SK-N-SH (cell line): ENCODE measurements around the gene AADACL4. TPM values are rescaled to one million over a fixed set of nuclear protein-coding genes. Genes with fewer than 3 reads are reported as not detected.

Experiments
- CTCF ChIA-PET: fragments of 300-600, 350-600 bp; formaldehyde crosslinking; extraction: SDS; loops from one replicate; lab custom pipeline; 2021; lab: Yijun Ruan, JAX
- POLR2A ChIA-PET: fragments of 350-600 bp; sonication (Branson Sonifier 250); formaldehyde crosslinking; extraction: SDS; loops from one replicate; lab custom pipeline; 2020; ENCODE audit warnings: antibody characterized with exemption, inconsistent platforms; lab: Yijun Ruan, JAX
- DNase-seq: peaks from one replicate; pipeline ENCODE4 v3.0.0; 2012
- H2AFZ ChIP-seq: fragments of 200-600 bp; sonication (generic); 2 replicates; pipeline ENCODE4 v1.8.1; 2016; ENCODE audit warnings: antibody characterized with exemption, mild to moderate bottlenecking, low read depth
- H3F3A ChIP-seq: fragments of 200-600 bp; sonication (generic); replicated peaks from 2 replicates; pipeline ENCODE3; 2016; ENCODE audit warnings: antibody characterized with exemption, mild to moderate bottlenecking; ENCODE audit not compliant: insufficient read depth
- H3K27ac ChIP-seq, 2 experiments: fragments of 200-500 bp in 1 of 2; fragments of 200-600 bp in 1 of 2; sonication (Bioruptor generic) in 1 of 2; sonication (generic), shearing (Covaris generic) in 1 of 2; 2 replicates each; pipeline versions ENCODE4 v1.5.1 to v1.6.1; 2014 to 2016; ENCODE audit warnings: low read depth in 2 of 2, inconsistent platforms in 1 of 2, low read length in 1 of 2, mild to moderate bottlenecking in 1 of 2, mixed read lengths in 1 of 2
- H3K27me3 ChIP-seq: fragments of 200-600 bp; sonication (generic), shearing (Covaris generic); 2 replicates; pipeline ENCODE4 v1.6.1; 2016; ENCODE audit warnings: mixed run types; ENCODE audit not compliant: insufficient read depth
- H3K36me3 ChIP-seq, 2 experiments: fragments of 200-500 bp in 1 of 2; fragments of 200-600 bp in 1 of 2; sonication (Bioruptor generic) in 1 of 2; sonication (generic) in 1 of 2; replicated peaks in 1 of 2; 2 replicates each; pipeline versions ENCODE3 to v1.5.1; 2014 to 2016; ENCODE audit warnings: low read length in 1 of 2, mild to moderate bottlenecking in 1 of 2; ENCODE audit not compliant: insufficient read depth in 2 of 2, control insufficient read depth in 1 of 2
- H3K4me1 ChIP-seq, 2 experiments: fragments of 200-500 bp in 1 of 2; fragments of 200-600 bp in 1 of 2; sonication (Bioruptor generic) in 1 of 2; sonication (generic), shearing (Covaris generic) in 1 of 2; 2 replicates each; pipeline versions ENCODE4 v1.5.1 to v1.6.1; 2014 to 2016; ENCODE audit warnings: low read depth in 1 of 2, low read length in 1 of 2, mixed run types in 1 of 2; ENCODE audit not compliant: insufficient read depth in 2 of 2, control insufficient read depth in 1 of 2
- H3K4me2 ChIP-seq: fragments of 200-600 bp; sonication (generic), shearing (Covaris generic); 2 replicates; pipeline ENCODE4 v1.6.1; 2017; ENCODE audit warnings: mixed run types
- H3K4me3 ChIP-seq, 2 experiments: fragments of 200-500 bp in 1 of 2; fragments of 200-600 bp in 1 of 2; sonication (Bioruptor generic) in 1 of 2; sonication (generic), shearing (Covaris generic) in 1 of 2; 2 replicates each; pipeline versions ENCODE4 v1.5.1 to v1.8.1; 2014 to 2016; ENCODE audit warnings: low read depth in 2 of 2, inconsistent platforms in 1 of 2, low read length in 1 of 2, mild to moderate bottlenecking in 1 of 2, mixed read lengths in 1 of 2, moderate library complexity in 1 of 2
- H3K79me2 ChIP-seq: fragments of 200-600 bp; sonication (generic); 2 replicates; pipeline ENCODE4 v1.8.1; 2017; ENCODE audit warnings: mild to moderate bottlenecking; ENCODE audit not compliant: insufficient read depth
- H3K9ac ChIP-seq: fragments of 200-600 bp; sonication (generic); 2 replicates; pipeline ENCODE4 v1.6.1; 2017; ENCODE audit warnings: mixed run types
- H3K9me2 ChIP-seq: fragments of 200-600 bp; sonication (generic); 2 replicates; pipeline ENCODE4 v1.6.1; 2017; ENCODE audit warnings: mixed run types
- H3K9me3 ChIP-seq: fragments of 200-600 bp; sonication (generic); 2 replicates; pipeline ENCODE4 v1.6.1; 2017; ENCODE audit warnings: mixed run types, mild to moderate bottlenecking, moderate library complexity
- H4K20me1 ChIP-seq: fragments of 200-600 bp; sonication (generic); 2 replicates; pipeline ENCODE4 v1.6.1; 2017; ENCODE audit warnings: mild to moderate bottlenecking, mixed run types; ENCODE audit not compliant: insufficient read depth
- CHD2 ChIP-seq: fragments of 150-350 bp; IDR thresholded peaks from 2 replicates; pipeline ENCODE4 v1.6.1; 2018; ENCODE audit warnings: low read length; ENCODE audit not compliant: partially characterized antibody
- CTCF ChIP-seq: fragments of 200-600 bp; sonication (generic); IDR thresholded peaks from 2 replicates; pipeline ENCODE4 v1.6.1; 2017; ENCODE audit warnings: antibody characterized with exemption, mild to moderate bottlenecking, moderate library complexity
- EZH2phosphoT487 ChIP-seq: fragments of 200-600 bp; sonication (generic); IDR thresholded peaks from 2 replicates; pipeline ENCODE4 v1.6.1; 2017; ENCODE audit warnings: low read depth, mixed run types, mild to moderate bottlenecking, antibody characterized with exemption, moderate library complexity, borderline replicate concordance
- FOXM1 ChIP-seq: IDR thresholded peaks from 2 replicates; pipeline ENCODE4 v1.4.0; 2012; ENCODE audit warnings: low read depth, mild to moderate bottlenecking
- GABPA ChIP-seq: IDR thresholded peaks from 2 replicates; pipeline ENCODE4 v1.4.0; 2012; ENCODE audit warnings: low read depth, mild to moderate bottlenecking
- IRF3 ChIP-seq: fragments of 150-350 bp; IDR thresholded peaks from 2 replicates; pipeline ENCODE4 v1.6.1; 2016; ENCODE audit warnings: mild to moderate bottlenecking, low read depth, low read length
- RFX5 ChIP-seq: IDR thresholded peaks from 2 replicates; pipeline ENCODE4 v1.6.1; 2012; ENCODE audit warnings: mild to moderate bottlenecking, improper control_type of control experiment, low read length
- RXRA ChIP-seq: IDR thresholded peaks from 2 replicates; pipeline ENCODE4 v1.4.0; 2012; ENCODE audit warnings: low read depth, mild to moderate bottlenecking, borderline replicate concordance
- SMC3 ChIP-seq: IDR thresholded peaks from 2 replicates; pipeline ENCODE4 v1.6.1; 2012; ENCODE audit warnings: low read depth, low read length, improper control_type of control experiment
- TEAD4 ChIP-seq: IDR thresholded peaks from 2 replicates; pipeline ENCODE4 v1.4.0; 2012; ENCODE audit warnings: mild to moderate bottlenecking, borderline replicate concordance; ENCODE audit not compliant: insufficient read depth
- USF1 ChIP-seq: IDR thresholded peaks from 2 replicates; pipeline ENCODE4 v1.4.0; 2012; ENCODE audit warnings: low read depth, borderline replicate concordance
- ZBTB33 ChIP-seq: IDR thresholded peaks from 2 replicates; pipeline ENCODE4 v1.4.0; 2012; ENCODE audit warnings: low read depth, borderline replicate concordance
- WGBS: methylation state at CpG from one replicate; pipeline ENCODE4 v1.1.6; 2017; ENCODE audit warnings: low lambda C conversion rate; 5-methylcytosine and 5-hydroxymethylcytosine counted together
- polyA plus RNA-seq, 3 experiments: library from polyadenylated mRNA; depleted of rRNA; stranded (reverse); fragments of >200 nt; gene quantifications; 2 replicates each; pipeline ENCODE4 v1.2.3, GENCODE V29; 2012

The AADACL4 gene
- polyA plus RNA-seq, 1 of the 3 experiments (the other 2 are of a cell fraction), result 0.59 TPM

DNA sequence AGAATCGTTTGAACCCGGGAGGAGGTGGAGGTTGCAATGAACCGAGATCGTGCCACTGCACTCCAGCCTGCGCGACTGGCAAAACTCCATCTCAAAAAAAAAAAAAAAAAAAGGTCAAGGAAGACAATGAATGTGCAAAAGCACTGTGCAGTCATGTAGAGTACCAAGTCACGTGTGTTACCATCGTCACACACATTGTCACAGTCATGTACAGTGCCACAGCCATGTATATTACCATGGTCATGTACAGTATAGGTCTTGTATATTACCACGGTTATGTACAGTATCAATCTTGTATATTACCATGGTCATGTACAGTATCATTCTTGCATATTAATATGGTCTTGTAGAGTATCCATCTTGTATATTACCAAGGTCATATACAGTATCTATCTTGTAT is 38.9 kb upstream of the AADACL4 start:
- Histone ChIP-seq H3K4me2 (no peak overlapping the region), H3K27ac (peak overlapping the region; percentile 40 to 78; a peak in 3 of 4 replicates), H3K27me3 (no peaks in the 10 kb centered on the region), H3K4me3 (no peak overlapping the region), H3K4me1 (peaks cover 33 to 42% of the 10 kb centered on the region in 2 experiments), H3K79me2 (no peaks in the 10 kb centered on the region), H3F3A (peaks cover 10% of the 10 kb centered on the region), H2AFZ (no peak overlapping the region), H3K36me3 (no peaks in the 10 kb centered on the region), H4K20me1 (no peaks in the 10 kb centered on the region), H3K9ac (no peak overlapping the region), H3K9me2 (no peaks in the 10 kb centered on the region), H3K9me3 (no peaks in the 10 kb centered on the region)
- no peak for DNase-seq
- WGBS, result 90% methylated on average over 9 of the region's 9 CpGs
- CTCF ChIA-PET, result interaction anchor here (2.5 kb wide), 1 partner anchor 14 kb away, joined by 12 read pairs; no protein-coding TSS in a partner anchor
- POLR2A ChIA-PET, result interaction anchor here (1.1 kb wide), 1 partner anchor 9 kb away, joined by 4 read pairs; no protein-coding TSS in a partner anchor
- no peak for TF ChIP-seq GABPA

DNA sequence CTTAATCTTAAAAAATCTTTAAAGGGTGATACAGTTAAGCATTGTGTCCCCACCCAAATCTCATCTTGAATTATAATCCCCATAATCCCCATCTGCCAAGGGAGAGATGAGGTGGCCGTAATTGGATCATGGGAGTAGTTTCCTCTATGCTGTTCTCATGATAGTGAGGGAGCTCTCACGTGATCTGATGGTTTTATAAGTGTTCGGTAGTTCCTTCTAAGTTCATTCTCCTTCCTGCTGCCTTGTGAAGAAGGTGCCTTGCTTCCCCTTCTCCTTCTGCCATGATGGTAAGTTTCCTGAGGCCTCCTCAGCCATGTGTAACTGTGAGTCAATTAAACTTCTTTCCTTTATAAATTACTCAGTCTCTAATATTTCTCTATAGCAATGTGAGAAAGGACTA is 36.6 kb upstream of the AADACL4 start:
- Histone ChIP-seq H3K27ac (no peak overlapping the region), H3K36me3 (peaks cover 0 to 6% of the 10 kb centered on the region in 2 experiments)

GRCh38 chr1:12608311-12608957 is 35.5 kb upstream of the AADACL4 start:
- H3K4me2 ChIP-seq, result no peak overlapping the region
- no peaks in the 10 kb centered on the region for H3K9me2 ChIP-seq
- CTCF ChIA-PET, result interaction anchor here (1.7 kb wide), 1 partner anchor 51 kb away, joined by 8 read pairs; no protein-coding TSS in a partner anchor
- no peak for DNase-seq
- POLR2A ChIA-PET, result interaction anchor here (1.2 kb wide), 1 partner anchor 12 kb away, joined by 3 read pairs; no protein-coding TSS in a partner anchor
- H3K9ac ChIP-seq, result no peak overlapping the region
- H3K36me3 ChIP-seq, result peaks cover 0 to 7% of the 10 kb centered on the region in 2 experiments
- H4K20me1 ChIP-seq, result no peaks in the 10 kb centered on the region
- peaks cover 11 to 15% of the 10 kb centered on the region in 2 experiments for H3K4me1 ChIP-seq
- no peak overlapping the region; a peak in 1 of 4 replicates for H3K27ac ChIP-seq
- no peak overlapping the region for H2AFZ ChIP-seq
- WGBS, result 73% methylated on average over 3 of the region's 5 CpGs
- no peak overlapping the region for H3K4me3 ChIP-seq
- H3K9me3 ChIP-seq, result no peaks in the 10 kb centered on the region
- H3K79me2 ChIP-seq, result no peaks in the 10 kb centered on the region
- no peaks in the 10 kb centered on the region for H3K27me3 ChIP-seq
- peaks cover 7% of the 10 kb centered on the region for H3F3A ChIP-seq
- TF ChIP-seq SMC3, result no peak
- TF ChIP-seq CTCF, result no peak
- TF ChIP-seq RFX5, result no peak
- TF ChIP-seq CHD2, result no peak
- TF ChIP-seq ZBTB33, result no peak
- TF ChIP-seq TEAD4, result no peak
- TF ChIP-seq RXRA, result no peak
- no peak for TF ChIP-seq EZH2phosphoT487
- TF ChIP-seq USF1, result no peak

More for the DNA sequence above, 36.6 kb upstream of the AADACL4 start:
- no peak for DNase-seq
- Histone ChIP-seq H3K4me2 (no peak overlapping the region), H3K27me3 (no peaks in the 10 kb centered on the region), H3K9me3 (no peaks in the 10 kb centered on the region), H3K9ac (no peak overlapping the region), H3K4me1 (peaks cover 22 to 25% of the 10 kb centered on the region in 2 experiments), H3K4me3 (no peak overlapping the region), H3K79me2 (no peaks in the 10 kb centered on the region), H2AFZ (no peak overlapping the region), H3K9me2 (no peaks in the 10 kb centered on the region), H3F3A (peaks cover 10% of the 10 kb centered on the region), H4K20me1 (no peaks in the 10 kb centered on the region)
- POLR2A ChIA-PET, result interaction anchor here (1.2 kb wide), 1 partner anchor 11 kb away, joined by 3 read pairs; no protein-coding TSS in a partner anchor
- TF ChIP-seq RXRA (no peak), IRF3 (no peak), FOXM1 (no peak), GABPA (no peak)
- 94% methylated on average over 3 of the region's 3 CpGs for WGBS
- CTCF ChIA-PET, result no interaction called here
